IPS-NIHi7 (cell line): ENCODE data around the gene NIPBL.
"Not testable (repeated sequence)": the region's sequence is repeated elsewhere in the genome, so short reads cannot be mapped to it uniquely, and the experiment has no call there.

Experiments
- DNase-seq: peaks from one replicate; pipeline ENCODE4 v3.0.0; 2012; ENCODE audit warnings: mixed read lengths; ENCODE audit errors: extremely low spot score

The NIPBL gene

DNA sequence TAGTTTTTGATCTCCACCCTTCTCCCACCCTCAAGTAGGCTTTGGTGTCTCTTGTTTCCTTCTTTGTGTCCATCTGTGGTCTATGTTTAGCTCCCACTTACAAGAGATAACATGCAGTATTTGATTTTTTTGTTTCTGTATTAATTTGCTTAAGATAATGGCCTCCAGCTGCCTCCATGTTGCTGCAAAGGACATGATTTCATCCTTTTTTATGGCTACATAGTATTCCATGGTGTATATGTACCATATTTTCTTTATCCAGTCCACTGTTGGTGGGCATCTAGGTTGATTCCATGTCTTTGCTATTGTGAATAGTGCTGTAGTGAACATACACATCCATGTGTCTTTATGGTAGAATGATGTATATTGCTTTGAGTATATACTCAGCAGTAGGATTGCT lies 24.5 kb downstream of the NIPBL start:
- DNase-seq: not testable (repeated sequence)

DNA sequence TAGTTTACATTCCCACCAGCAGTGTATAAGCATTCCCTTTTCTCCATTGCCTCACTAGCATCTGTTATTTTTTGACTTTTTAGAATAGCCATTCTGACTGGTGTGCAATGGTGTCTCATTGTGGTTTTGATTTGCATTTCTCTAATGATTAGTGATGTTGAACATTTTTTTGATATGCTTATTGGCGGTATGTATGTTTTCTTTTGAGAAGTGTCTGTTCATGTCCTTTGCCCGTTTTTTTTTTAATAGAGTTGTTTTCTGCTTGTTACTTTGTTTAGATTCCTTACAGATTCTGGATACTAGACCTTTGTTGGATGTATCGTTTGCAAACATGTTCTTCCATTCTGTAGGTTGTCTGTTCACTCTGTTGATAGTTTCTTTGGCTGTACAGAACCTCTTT lies 25.3 kb downstream of the NIPBL start:
- DNase-seq: no peak

DNA sequence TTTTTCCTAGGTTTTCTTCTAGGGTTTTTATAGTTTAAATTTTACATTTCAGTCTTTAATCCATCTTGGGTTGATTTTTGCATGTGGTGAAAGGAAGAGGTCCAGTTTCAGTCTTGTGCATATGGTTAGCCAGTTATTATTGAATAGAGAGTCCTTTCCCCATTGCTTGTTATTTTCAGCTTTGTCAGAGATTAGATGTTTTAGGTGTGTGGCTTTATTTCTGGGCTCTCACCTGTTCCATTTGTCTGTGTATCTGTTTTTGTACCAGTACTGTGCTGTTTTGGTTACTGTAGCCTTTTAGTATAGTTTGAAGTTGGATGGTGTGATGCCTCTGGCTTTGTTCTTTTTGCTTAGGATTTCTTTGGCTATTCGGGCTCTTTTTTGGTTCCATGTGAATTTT lies 25.8 kb downstream of the NIPBL start:
- DNase-seq: no peak

DNA sequence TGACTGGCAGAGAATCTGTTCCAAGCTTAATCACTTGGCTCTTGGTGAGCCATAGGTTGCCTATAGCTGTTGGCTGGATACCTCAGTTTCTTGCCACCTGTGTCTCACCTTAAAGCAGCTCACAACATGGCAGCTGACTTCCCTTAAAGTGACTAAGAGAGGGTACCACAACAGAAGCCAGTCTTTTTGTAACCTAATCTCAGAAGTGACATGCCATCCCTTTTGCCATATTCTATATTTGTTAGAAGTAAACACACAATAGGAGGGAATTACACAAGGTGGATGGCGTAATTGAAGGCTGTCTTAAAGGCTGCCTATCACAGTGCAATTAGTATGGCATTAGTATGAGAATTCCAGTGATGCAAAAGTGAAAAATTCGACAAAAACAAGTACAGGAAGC lies 28.1 kb downstream of the NIPBL start:
- DNase-seq: no peak

DNA sequence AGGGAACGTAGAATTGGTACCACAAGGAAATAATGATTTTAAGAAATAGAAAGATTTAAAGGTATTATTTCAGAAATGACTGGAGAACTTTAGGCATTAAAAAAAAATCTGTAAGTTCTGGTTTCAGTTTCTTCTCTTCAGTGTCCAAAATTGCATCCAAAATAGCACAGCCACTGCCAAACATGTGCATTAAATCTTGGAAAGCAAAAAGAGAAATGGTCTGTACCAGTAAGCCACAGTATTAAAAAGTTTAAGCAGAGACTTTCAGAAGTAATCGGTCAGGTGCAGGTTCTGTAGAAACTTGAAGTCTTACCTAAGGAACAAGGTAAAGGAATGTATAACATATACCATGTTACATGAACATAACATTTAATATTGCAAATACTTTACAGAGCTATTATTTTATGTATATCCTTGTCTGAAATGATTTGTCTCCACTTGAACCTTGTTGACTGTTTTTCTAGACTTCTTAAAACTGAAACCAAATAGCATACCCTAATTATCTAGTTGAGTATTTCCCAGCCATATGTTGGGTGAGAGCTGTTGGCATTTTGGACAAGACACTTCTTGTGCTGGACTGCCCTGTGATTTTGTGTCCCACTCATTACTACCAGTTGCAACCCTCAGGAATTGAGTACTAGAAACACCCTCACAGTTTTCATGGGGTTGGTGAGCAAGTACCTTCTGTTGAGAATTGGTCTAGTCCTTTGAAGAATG lies 32.1 kb downstream of the NIPBL start:
- DNase-seq: no peak

DNA sequence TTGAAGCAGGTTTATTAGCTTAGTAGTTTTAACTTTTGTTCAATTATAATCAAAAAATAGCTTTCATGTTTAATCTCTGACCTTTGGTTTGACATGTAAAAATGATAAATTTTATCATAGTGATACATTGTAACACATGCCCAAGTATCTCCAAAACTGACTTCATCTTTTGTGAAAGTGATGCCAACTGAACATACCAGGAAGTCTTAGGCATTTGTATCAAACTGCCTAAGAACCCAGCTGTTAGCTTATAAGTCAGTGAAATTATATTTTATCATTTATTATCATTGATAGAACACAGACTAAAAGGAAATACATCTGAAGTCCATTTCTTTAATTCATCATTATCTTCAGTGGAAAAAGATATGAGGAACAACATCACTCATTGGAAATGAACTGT lies 39.1 kb downstream of the NIPBL start:
- no peak for DNase-seq

DNA sequence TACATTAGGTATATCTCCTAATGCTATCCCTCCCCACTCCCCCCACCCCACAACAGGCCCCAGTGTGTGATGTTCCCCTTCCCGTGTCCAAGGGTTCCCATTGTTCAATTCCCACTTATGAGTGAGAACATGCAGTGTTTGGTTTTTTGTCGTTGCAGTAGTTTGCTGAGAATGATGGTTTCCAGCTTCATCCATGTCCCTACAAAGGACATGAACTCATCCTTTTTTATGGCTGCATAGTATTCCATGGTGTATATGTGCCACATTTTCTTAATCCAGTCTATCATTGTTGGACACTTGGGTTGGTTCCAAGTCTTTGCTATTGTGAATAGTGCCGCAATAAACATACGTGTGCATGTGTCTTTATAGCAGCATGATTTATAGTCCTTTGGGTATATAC lies 40.0 kb downstream of the NIPBL start:
- not testable (repeated sequence) for DNase-seq

DNA sequence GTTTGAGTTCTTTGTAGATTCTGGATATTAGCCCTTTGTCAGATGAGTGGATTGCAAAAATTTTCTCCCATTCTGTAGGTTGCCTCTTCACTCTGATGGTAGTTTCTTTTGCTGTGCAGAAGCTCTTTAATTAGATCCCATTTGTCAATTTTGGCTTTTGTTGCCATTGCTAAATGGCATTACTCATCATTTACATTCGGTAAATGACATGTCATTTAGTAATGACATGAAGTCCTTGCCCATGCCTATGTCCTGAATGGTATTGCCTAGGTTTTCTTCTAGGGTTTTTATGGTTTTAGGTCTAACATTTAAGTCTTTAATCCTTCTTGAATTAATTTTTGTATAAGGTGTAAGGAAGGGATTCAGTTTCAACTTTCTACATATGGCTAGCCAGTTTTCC lies 40.8 kb downstream of the NIPBL start:
- DNase-seq: not testable (repeated sequence)

DNA sequence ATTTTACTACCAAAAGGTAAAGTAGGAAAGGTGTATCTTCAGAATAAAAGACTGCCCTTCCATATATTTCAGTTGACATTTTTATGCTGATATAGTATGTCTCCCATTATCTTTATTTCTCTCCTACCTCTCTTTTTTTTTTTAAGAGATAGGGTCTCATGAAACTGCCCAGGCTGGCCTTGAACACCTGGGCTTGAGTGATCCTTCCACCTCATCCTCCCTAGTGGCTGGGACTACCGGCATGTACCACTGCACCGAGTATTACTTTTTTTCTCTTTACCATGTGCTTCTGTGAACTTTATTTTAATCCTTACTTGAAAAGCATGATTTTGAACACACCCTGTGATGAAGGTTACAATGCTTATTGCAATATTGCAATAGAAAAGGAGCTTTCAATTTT lies 42.7 kb downstream of the NIPBL start:
- no peak for DNase-seq

DNA sequence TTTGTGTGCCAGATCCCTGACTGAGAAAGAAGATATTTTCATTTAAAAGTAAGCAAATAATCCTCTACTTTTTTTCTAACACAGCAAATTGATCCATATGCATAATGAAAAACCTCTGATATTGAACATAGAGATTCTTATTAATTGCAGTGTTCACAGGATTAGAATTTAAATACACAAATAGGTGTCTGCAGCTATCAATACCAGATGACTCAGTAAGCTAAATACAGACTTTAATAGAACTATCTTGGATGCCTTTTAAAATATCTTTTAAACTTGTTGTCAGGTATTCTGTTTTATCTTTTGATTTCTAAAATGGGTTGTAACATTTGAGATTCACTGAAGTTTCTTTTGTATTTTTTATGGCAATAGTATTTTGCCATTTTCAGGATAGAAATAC lies 43.1 kb downstream of the NIPBL start:
- DNase-seq: no peak

DNA sequence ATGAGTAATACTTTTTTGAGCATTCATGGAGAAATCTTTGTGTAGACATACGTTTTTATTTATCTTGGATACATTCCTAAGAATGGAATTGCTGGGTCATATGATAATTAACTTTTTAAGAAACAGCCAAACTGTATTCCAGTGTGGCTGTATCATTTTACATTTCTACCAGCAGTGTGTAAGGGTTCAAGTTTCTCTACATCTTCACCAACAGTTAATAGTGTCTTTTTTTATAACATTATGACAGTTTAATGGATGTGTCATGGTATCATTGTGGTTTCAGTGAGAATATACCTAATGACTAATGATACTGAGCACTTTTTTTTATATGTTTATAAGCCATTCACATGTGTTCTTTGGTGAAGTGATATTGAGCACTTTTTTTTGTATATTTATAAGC lies 52.4 kb downstream of the NIPBL start:
- no peak for DNase-seq

DNA sequence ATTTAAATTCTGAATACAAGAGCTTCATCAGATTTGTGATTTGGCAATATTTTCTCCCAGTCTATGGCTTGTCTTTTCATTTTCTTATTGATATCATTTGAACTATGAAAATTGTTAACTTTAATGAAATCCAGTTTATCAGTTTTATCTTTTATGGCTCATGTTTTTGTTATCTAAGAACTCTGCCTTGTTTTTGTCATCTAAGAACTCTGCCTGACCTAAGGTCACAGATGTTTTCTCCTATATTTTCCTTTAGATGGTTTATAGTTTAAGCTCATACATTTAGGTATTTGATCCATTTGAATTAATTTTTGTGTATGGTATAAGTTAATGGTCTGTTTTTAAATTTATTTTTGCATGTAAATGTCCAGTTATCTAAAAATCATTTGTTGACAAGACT lies 52.9 kb downstream of the NIPBL start:
- no peak for DNase-seq

DNA sequence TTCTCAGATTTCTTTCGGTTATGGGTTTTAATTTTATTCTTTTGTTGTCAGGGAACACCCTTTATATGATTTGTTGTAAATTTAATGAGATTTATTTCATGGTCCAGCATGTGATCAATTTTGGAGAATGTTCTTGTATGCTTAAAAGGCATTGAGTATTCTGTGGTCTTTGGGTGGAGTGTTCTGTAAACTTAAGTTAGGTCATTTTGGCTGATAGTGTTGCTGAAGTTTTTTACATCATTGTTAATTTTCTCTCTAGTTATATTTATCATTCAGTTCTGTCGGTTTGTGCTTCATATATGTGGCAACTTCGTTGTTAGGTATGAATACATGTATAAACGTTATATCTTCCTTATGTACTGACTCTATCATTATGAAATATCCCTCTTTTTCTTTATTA lies 55.5 kb downstream of the NIPBL start:
- DNase-seq: no peak

DNA sequence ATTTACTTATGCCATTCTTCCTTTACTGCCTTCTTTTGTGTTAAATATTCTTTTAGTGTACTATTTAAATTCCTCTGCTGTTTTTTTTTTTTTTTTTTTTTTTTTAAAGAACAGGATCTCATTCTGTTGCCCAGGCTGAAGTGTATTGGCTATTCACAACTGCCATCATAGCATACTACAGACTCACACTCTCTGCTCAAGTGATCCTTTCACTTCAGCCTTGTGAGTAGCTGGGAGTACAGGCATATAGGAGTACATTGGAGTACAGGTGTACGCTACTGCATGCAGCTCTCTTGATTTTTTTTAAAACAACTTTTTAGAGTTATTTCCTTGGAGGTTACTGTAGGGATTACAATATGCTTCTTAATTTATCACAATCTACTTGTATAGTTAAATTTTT lies 56.1 kb downstream of the NIPBL start:
- no peak for DNase-seq

DNA sequence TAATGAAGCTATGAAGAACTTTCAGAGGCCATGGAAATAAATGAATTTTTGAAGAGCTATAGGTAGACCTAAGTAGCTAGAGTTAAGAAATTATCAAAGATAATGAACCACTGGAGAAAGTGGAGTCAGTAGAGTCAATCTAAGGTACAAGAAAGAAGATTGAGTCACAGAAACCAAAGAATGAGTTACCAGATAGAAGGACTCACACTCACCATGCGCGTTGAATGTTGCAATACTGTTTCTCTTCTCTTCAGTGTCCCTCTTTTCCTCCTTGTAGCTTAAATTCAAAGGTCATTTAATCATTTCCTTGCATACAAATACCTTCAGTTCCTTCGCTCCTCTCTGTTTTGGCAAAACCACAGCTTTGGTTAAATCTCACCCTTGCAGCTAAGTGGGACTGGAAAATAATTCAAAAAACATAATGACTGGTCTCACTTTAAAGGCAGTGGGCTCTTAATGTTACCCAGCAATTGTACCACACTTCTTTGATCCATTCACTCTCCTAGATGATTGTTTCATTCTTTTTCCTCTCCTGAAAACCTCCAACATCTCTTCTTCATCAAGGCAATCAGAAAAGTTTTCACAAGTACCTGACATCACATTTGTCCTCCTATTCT lies 58.3 kb downstream of the NIPBL start:
- DNase-seq: no peak

DNA sequence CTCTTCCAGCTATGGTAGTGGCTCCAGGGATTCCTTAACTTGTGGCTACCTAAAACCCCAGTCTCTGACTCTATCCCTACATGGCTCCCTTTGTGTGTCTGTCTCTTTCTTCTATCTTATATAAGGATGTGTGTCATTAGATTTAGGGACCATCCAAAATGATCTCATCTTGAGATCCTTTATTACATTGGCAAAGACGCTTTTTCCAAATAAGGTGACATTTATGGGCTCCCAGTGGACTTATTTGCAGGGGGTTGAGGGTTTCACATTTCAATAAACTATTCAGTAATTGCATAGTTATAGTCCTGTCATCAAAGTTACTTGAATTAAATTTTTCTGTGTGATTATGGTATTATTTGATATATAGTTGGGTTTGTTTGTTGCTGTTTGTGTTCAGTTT lies 59.2 kb downstream of the NIPBL start:
- DNase-seq: no peak

DNA sequence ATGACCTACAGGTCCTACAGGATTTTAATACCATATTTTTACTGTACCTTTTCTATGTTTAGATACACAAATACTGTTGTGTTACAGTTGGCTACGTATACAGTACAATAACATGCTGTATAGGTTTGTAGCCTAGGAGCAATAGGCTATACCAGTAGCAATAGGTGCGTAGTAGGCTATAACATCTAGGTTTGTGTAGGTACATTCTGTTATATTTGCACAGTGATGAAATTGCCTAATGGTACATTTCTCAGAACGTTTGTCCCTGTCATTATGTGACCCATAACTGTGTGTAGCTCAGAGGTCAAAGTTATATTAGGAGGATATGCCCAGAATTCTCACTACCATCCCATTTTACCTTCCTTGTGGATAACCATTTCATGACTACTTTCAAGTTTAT lies 59.7 kb downstream of the NIPBL start:
- no peak for DNase-seq

DNA sequence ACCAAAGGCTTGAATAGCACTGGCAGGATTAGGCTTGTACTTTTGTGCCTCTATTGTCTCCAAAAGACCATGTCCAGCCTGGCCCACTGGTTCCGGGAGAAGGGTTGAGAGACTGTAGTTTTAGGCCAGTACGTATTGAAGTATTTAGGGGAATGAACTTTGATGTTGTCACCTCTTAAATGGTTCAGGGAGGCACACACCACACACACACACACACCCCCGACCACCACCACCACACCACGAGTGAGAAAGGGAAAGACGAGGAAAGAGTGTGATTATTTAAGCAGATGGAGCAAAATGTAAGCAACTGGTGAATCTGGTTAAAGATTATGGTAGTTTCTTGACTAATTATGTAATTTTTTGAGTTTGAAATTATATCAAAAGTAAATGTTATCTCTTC lies 61.6 kb downstream of the NIPBL start:
- no peak for DNase-seq

DNA sequence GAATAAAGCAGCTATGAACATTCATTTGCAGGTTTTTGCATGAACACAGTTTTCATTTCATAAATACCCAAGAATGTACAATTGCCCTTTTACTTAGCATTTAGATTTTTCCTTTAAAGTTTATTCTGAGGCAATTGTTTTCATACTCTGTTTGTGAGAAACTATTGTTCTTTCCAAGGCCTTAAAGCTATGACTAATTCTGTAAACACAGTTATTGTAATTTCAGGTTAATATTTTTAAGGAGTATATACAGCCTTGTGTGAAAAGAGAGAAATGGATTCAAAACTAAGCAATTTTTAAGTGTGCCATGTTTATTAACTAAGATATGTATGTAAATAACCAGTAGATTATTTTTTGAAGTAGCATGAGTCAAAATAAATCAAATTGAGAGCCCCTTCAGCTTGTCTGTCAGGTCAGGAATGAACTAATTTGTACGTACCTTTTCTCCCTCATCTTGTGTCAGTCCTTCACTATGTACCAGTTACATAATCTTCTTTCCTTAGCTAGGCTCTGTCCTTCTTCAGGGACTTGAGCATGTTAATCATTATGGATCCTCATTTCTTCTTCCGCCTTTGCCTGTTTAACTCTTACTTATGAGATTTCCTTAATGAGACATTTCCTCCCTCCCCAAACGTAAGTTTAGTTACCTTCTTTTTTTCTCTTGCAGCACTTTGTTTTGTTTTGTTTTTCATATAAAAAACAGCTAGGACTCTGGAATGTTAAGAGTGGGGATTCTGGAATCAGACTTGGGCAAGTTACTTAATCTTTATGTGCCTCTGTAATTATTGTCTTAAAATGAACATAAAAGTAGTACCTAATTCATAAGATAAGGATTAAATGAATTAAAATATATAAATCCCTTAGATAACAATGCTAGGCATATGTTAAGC lies 63.6 kb downstream of the NIPBL start:
- DNase-seq: no peak

DNA sequence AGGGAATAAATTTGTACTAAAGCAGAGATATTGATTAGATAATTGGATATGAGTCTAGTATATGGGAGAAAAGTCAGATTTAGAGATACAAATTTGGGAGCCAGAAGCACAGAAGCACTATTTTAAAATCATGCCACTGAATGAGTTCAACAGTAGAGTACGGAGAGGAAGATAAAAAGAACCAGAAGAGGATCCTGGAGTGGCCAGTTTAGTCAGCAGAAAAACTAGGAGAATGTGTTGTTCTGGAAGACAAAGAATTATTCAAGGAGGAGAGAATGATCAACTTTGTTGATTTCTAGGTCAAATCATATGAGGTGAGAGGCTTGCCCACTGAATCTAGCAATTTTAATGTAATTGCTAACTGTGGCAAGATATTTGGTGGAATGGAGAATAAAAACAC lies 67.0 kb downstream of the NIPBL start:
- no peak for DNase-seq

DNA sequence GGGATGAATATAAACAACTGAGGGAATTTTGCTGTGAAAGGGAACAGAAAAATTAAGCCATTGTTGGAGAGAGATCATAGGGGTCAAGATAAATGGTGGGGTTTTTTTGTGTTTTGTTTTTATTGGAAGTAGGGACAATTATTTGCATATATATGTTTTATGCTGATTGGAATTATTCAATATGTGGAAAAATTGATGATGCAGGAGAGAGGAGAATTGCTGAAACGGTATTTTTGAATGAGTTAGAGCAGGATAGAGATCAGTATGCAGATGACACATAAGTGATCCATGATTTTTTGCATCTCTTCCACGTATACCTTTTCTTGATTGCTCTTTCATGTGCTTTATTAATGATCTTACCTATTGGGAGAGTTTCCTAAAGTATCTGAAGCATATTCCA lies 67.5 kb downstream of the NIPBL start:
- no peak for DNase-seq

DNA sequence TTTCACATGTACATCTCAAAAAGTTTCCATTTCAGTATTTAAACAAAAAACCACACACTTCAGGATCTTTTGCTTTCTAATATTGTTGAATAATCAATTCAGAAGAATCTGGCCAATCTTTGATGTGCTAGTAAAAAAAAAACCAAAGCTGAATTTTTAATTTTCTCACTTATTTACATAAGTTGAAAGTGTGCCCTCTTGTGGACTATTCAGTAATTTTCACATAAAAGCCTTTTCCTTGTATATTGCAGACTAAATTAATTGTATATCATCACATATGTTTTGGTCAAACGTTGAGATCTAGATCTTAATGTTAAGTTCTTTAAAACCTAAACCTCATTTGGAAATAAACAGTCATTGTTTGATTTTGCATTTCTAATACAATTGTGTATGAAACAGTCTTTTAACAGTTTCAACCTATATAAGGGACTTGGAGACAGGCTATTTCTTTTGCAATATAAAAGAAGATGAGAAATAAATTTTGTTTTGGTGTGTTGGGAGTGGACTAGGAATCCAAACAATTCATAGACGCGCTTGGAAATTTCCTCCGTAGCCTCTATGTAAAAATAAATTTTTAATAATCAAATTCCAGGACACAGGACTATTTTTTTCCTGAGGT lies 68.1 kb downstream of the NIPBL start:
- no peak for DNase-seq
